Right cardiac atrium (tissue), 5 donors: ENCODE results near the gene DEPP1. TPM values are rescaled to one million over a fixed set of nuclear protein-coding genes. Genes with fewer than 3 reads are reported as not detected.

Experiments
- ATAC-seq, 2 donors: fragments of 200-7000 bp; cut with Tn5 transposase; one replicate each; pipeline versions ENCODE4 v1.8.0 to v1.9.1; 2020; ENCODE audit warnings: moderate library complexity in 2 of 2, mild to moderate bottlenecking in 1 of 2
- DNase-seq, 3 donors: peaks; one replicate each; pipeline ENCODE4 v3.0.0-alpha.2; 2020
- H3K27ac ChIP-seq: one replicate; pipeline ENCODE4 v1.5.1; 2013; ENCODE audit warnings: mild to moderate bottlenecking, low read length, control low read depth, moderate library complexity
- H3K27me3 ChIP-seq: one replicate; pipeline ENCODE4 v1.6.1; 2013; ENCODE audit not compliant: control insufficient read depth, insufficient read depth
- H3K4me1 ChIP-seq: one replicate; pipeline ENCODE4 v1.6.1; 2013; ENCODE audit warnings: low read length; ENCODE audit not compliant: control insufficient read depth, insufficient read depth
- H3K4me3 ChIP-seq: one replicate; pipeline ENCODE4 v1.5.1; 2013; ENCODE audit warnings: low read length, control low read depth
- H3K9me3 ChIP-seq: one replicate; pipeline ENCODE4 v1.6.1; 2013; ENCODE audit warnings: low read length; ENCODE audit not compliant: control insufficient read depth
- WGBS: extraction: QIAGEN DNeasy Blood & Tissue Kit; methylation state at CpG from one replicate; pipeline ENCODE4 v1.1.7; 2013; 5-methylcytosine and 5-hydroxymethylcytosine counted together
- intact Hi-C, 4 donors: fragments of 100-400 bp; cut with DNase I; formaldehyde crosslinking; loops; one replicate each; pipeline versions ENCODE4 v1.11.0 to v1.14.0; 2022 to 2023
- polyA plus RNA-seq: library from polyadenylated mRNA; stranded (reverse); fragments of 200-250 nt; gene quantifications from one replicate; pipeline ENCODE4 v1.2.3, GENCODE V29; 2013
- total RNA-seq, 4 donors: library from RNA; stranded (reverse); fragmentation: NEBNext Ultra II Directional; extraction: Animal tissue kit (Norgen Biotek cat#: 25700); gene quantifications; one replicate each; pipeline ENCODE4 v1.2.1, GENCODE V29; 2021
- donor health status: healthy with polysubstance abuse.
- donor health status: DM: no; HTN: yes; CAD: no.
- donor health status: DM: no; HTN: no; CAD: no.
- donor health status: DM: no; HTN: yes; CAD: no; lungs with severe emphysema.
- donor health status: DM: yes; HTN: yes; CAD: no.

The DEPP1 gene
- total and polyA plus RNA-seq, 5 donors: 18.8 to 43.8 (median 28.0) TPM

GRCh38 chr10:44993226-44993921 lies 14.8 kb upstream of the DEPP1 start:
- 94% methylated on average over 14 of the region's 14 CpGs for WGBS
- intact Hi-C loops: no loop called here
- DNase-seq (peak in 2 of 3 donors; percentile 54), ATAC-seq (no peak)
- no peaks in the 10 kb centered on the region for H3K27me3 ChIP-seq
- peak overlapping the region; percentile 40 for H3K27ac ChIP-seq
- no peaks in the 10 kb centered on the region for H3K9me3 ChIP-seq
- peaks cover 36% of the 10 kb centered on the region for H3K4me1 ChIP-seq
- H3K4me3 ChIP-seq: no peak overlapping the region

- peaks cover 33% of the 10 kb centered on the region for H3K4me1 ChIP-seq
- intact Hi-C loops: no loop called here
- 95% methylated on average over 8 of the region's 8 CpGs for WGBS
- H3K4me3 ChIP-seq: no peak overlapping the region
- DNase-seq (no peak), ATAC-seq (no peak)
- H3K27me3 ChIP-seq: no peaks in the 10 kb centered on the region
- H3K27ac ChIP-seq: no peak overlapping the region
- no peaks in the 10 kb centered on the region for H3K9me3 ChIP-seq
These were observed 14.2 kb upstream of the DEPP1 start for GRCh38 chr10:44992732-44993225.

GRCh38 chr10:44992070-44992731 lies 13.6 kb upstream of the DEPP1 start:
- intact Hi-C loops: no loop called here
- H3K9me3 ChIP-seq: no peaks in the 10 kb centered on the region
- H3K4me3 ChIP-seq: no peak overlapping the region
- peak in 2 of 3 donors; percentile 57 to 63 for DNase-seq
- H3K27me3 ChIP-seq: no peaks in the 10 kb centered on the region
- peaks cover 28% of the 10 kb centered on the region for H3K4me1 ChIP-seq
- H3K27ac ChIP-seq: peak overlapping the region; percentile 54
- no peak for ATAC-seq
- 74% methylated on average over 11 of the region's 11 CpGs for WGBS

- H3K27ac ChIP-seq: peak overlapping the region; percentile 37
- no peaks in the 10 kb centered on the region for H3K27me3 ChIP-seq
- 49% methylated on average over 5 of the region's 5 CpGs for WGBS
- peaks cover 24% of the 10 kb centered on the region for H3K4me1 ChIP-seq
- H3K4me3 ChIP-seq: no peak overlapping the region
- DNase-seq: peak in 2 of 3 donors; percentile 86
- no peak for ATAC-seq
- H3K9me3 ChIP-seq: no peaks in the 10 kb centered on the region
- intact Hi-C loops: no loop called here
These were observed 13.0 kb upstream of the DEPP1 start for GRCh38 chr10:44991571-44991970.

- intact Hi-C loops: no loop called here
- ATAC-seq (no peak), DNase-seq (peak in 1 of 3 donors; percentile 20)
- H3K4me1 ChIP-seq: peaks cover 20% of the 10 kb centered on the region
- H3K27ac ChIP-seq: no peak overlapping the region
- 95% methylated on average over 7 of the region's 7 CpGs for WGBS
- no peaks in the 10 kb centered on the region for H3K9me3 ChIP-seq
- H3K27me3 ChIP-seq: no peaks in the 10 kb centered on the region
- H3K4me3 ChIP-seq: no peak overlapping the region
These were observed 12.4 kb upstream of the DEPP1 start for GRCh38 chr10:44990965-44991364.

GRCh38 chr10:44990302-44990655 lies 11.7 kb upstream of the DEPP1 start:
- WGBS: 30% methylated on average over 8 of the region's 8 CpGs
- ATAC-seq: no peak

GRCh38 chr10:44989597-44990301 lies 11.1 kb upstream of the DEPP1 start:
- Histone ChIP-seq H3K4me1 (peaks cover 19% of the 10 kb centered on the region), H3K27me3 (no peaks in the 10 kb centered on the region), H3K9me3 (no peaks in the 10 kb centered on the region), H3K27ac (peak overlapping the region; percentile 7), H3K4me3 (no peak overlapping the region)
- DNase-seq (peak in 2 of 3 donors; percentile 68 to 73), ATAC-seq (peak in 1 of 2 donors; percentile 51)
- intact Hi-C loops: no loop called here
- whole genome bisulfite sequencing: 75% methylated on average over 14 of the region's 14 CpGs

More at GRCh38 chr10:44990302-44990655, 11.7 kb upstream of the DEPP1 start:
- intact Hi-C loops: no loop called here
- peak overlapping the region; percentile 39 for H3K27ac ChIP-seq
- H3K4me3 ChIP-seq: no peak overlapping the region
- no peaks in the 10 kb centered on the region for H3K9me3 ChIP-seq
- DNase-seq: peak in 2 of 3 donors; percentile 63 to 65
- no peaks in the 10 kb centered on the region for H3K27me3 ChIP-seq
- H3K4me1 ChIP-seq: peaks cover 22% of the 10 kb centered on the region

- H3K27me3 ChIP-seq: no peaks in the 10 kb centered on the region
- DNase-seq (peak in 2 of 3 donors; percentile 23 to 50), ATAC-seq (no peak)
- H3K4me1 ChIP-seq: peaks cover 24% of the 10 kb centered on the region
- no peak overlapping the region for H3K27ac ChIP-seq
- WGBS: 94% methylated on average over 10 of the region's 10 CpGs
- intact Hi-C loops: no loop called here
- no peaks in the 10 kb centered on the region for H3K9me3 ChIP-seq
- H3K4me3 ChIP-seq: no peak overlapping the region
These were observed 10.5 kb upstream of the DEPP1 start for GRCh38 chr10:44988957-44989585.

GRCh38 chr10:44986670-44987069 lies 8.1 kb upstream of the DEPP1 start:
- no peaks in the 10 kb centered on the region for H3K27me3 ChIP-seq
- peaks cover 20% of the 10 kb centered on the region for H3K4me1 ChIP-seq
- ATAC-seq: peak in 1 of 2 donors; percentile 28
- no peak for DNase-seq
- intact Hi-C loops: no loop called here
- H3K9me3 ChIP-seq: no peaks in the 10 kb centered on the region
- WGBS: 52% methylated on average over 3 of the region's 3 CpGs
- no peak overlapping the region for H3K27ac ChIP-seq
- H3K4me3 ChIP-seq: no peak overlapping the region

GRCh38 chr10:44986179-44986578 lies 7.6 kb upstream of the DEPP1 start:
- H3K9me3 ChIP-seq: no peaks in the 10 kb centered on the region
- peak overlapping the region; percentile 62 for H3K27ac ChIP-seq
- H3K4me3 ChIP-seq: no peak overlapping the region
- ATAC-seq: no peak
- intact Hi-C loops: no loop called here
- peaks cover 22% of the 10 kb centered on the region for H3K4me1 ChIP-seq
- no peaks in the 10 kb centered on the region for H3K27me3 ChIP-seq
- no peak for DNase-seq
- WGBS: 67% methylated on average over 3 of the region's 3 CpGs
